GM18502 (cell line): ENCODE results near the gene RAB15.
A peak's percentile ranks its signal among the peaks of the same experiment; 100 is the strongest.

Source experiments
- ATAC-seq: cut with Tn5 transposase; IDR thresholded peaks from one replicate; pipeline ENCODE4 v1.9.1; 2021; ENCODE audit warnings: mild to moderate bottlenecking; ENCODE audit not compliant: unreplicated experiment, poor library complexity

Gene RAB15

DNA sequence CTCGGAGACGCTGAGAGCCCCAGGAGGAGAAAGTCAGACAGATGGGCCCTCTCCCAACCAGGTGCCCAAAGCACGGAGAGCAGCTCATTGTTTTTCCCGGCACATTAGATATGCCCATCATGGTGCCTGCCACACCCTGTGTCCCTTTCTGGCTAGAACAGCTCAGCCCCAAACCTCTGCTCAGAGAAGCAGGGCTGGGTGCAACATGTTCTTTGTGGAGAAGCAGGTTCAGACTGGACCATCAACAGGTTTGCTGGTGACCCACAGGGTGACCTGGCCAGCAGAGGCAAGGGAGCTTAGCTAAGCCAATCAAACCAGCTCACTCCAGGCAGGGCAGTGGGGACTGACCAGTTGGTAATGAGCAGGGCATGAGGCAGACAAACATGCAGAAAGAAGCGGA is 13.4 kb downstream of the RAB15 start:
- ATAC-seq: no peak

DNA sequence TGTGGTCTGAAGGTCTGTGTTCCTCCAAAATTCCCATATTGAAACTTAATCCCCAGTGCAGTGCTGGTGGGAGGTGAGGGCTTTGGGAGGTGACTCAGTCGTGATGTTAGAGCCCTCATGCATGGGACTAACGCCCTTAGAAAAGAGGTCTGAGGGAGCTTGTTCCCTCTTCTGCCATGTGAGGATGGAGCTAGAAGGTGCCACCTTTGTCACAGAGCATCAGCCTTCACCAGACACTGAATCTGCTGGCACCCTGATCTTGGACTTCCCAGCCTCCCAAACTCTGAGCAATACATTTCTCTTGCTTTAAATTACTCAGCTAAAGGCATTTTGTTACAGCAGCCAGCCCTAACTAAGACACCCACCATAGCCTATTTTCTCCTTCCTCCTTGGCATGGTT is 13.9 kb downstream of the RAB15 start:
- ATAC-seq: no peak

DNA sequence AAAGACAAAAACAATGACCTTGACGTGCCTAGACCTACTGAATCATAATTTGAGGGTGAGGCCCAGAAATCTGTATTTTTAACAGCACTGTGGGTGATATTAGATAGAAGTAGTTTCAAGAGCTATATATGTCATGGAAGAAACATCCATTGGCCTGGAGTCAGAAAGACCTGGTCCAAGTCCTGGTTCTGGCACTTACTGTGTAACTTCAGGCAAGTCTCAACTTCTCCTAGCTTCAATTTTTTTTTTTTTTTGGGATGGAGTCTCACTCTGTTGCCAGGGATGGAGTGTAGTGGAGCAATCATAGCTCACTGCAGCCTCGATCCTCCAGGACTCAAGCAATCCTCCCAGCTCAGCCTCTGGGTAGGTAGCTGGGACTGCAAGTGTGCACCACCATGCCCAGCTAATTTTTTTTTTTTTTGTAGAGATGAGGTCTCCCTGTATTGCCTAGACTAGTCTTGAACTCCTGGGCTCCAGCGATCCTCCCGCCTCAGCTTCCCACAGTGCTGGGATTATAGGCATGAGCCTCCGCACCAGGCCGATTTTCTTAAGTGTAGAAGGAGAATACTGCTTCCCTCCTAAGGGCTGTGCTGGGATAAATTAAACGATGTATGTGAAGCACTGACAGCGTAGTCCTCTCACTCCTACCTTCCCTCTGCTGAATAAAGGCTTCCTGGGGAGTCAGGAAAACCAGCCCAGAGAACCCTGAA is 15.3 kb downstream of the RAB15 start:
- ATAC-seq: no peak

DNA sequence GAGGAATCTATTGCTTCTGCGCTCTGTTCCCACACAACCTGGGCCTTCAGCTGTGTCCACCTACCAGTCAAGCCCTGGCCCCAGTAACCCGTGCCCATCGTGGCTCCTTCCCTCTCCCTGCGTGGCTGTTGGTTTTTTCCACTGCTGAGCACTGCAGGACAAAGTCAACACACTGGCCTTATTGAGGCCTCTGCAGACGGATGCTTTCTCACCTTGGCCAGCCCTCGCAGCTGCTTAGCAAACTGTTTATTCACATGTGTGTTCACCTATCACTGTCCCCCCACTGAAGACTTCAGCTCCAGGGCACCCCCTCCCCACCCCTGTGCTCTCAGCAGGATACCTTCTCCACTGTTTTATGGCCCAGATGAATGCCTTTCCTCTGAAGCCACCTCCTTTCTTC is 16.8 kb downstream of the RAB15 start:
- no peak for ATAC-seq

DNA sequence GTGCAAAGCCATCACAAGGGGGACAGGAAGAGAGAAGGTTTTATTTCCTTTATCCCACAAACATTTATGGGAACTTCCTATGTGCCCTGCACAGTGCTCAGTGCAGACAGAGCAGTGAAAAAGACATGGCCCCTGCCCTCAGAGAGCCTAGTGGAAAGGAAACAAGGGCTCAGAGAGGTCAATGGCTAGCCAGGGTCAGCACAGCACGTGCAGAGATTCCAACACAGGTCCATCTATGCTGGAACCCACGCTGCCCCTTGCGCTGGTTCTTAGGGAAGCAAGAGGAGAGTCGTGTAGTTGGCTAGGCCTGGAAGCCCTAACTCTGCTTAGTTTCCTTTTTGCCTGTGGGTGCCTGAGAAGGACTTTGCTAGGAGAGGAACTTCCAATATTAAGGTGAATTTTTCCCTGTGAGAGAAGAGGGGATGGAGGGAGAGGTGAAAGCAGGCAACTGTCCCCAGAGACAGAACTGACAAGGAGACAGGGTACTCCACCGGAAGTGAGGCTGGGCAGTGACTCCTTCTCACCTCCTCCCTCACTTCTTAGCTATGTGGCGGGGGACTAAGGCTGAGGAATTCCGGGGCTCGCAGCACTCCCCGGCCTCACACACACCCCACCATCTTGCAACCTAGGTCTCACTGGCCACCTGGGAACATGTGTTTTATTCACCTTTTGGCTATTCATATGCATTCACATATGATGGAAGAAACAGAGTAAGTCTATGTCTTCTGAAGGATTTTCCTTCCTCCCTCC is 17.5 kb downstream of the RAB15 start:
- no peak for ATAC-seq

DNA sequence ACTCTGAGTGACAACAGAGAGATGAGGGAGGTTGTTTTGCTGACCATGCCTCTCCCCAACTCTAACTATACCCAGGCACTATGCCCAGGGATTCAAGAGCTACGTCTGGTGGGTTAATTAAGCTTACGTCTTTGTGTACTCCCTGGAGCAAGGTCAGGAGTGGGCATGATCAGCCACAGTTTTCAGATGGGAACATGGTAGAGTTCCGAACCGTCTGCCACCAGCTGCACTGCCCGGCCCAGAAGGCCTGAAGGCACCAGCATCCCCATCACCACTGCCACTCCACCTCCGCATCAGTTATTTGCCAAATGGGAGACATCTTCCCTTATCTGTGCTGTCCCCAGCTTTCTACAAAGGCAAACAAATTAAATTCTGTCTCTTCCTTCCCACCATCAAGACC is 18.5 kb downstream of the RAB15 start:
- ATAC-seq: no peak

DNA sequence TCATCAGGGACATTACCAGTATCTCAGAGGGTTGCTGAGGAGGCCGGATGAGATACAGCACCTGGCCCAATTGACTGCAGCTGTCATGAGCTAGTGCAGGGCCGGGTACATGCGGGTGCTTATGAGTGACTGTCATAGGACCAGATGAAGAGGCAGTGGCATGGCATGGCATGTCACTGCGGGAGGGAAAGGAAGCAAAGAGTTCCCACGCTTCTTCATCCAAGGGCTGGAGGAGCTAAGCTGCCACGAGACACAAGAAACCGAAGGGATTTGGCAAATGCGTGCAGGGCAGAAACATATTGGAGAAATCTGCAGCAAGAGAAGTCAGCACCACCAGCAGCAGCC is 18.9 kb downstream of the RAB15 start:
- ATAC-seq: no peak

DNA sequence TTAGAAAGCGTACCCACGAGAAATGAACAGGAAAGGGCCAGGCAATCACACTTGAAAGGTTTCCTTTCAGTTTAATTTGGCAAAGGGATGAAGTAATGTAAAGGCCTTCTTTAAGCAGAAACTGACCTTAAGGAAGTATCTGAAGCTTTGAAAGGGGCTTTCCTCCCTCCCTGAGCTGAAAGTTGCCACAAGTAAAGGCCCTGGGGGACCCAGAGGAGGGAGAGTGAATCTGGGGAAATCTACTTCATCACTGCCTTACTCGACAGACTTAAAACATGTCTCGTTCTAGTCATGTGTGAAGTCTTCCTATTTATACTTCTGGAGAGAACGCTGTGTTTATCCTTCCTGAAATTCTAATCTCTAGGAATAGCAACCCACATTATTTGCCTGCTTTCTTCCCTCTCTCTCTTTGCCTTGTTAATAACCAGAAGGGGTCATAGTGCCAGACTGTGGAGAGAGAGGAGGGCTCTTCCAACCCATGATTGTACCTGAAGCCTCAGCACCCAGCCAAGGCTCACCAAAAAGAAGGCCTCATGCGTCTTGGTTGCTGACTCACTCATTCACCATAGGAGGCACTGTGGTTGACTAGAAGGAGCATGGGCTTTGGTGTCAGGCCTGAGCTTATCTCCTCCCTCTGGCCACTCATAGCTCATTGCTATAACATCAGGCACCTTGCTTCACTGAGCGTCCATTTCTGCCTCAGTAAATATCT is 19.4 kb downstream of the RAB15 start:
- ATAC-seq: peak; percentile 50

DNA sequence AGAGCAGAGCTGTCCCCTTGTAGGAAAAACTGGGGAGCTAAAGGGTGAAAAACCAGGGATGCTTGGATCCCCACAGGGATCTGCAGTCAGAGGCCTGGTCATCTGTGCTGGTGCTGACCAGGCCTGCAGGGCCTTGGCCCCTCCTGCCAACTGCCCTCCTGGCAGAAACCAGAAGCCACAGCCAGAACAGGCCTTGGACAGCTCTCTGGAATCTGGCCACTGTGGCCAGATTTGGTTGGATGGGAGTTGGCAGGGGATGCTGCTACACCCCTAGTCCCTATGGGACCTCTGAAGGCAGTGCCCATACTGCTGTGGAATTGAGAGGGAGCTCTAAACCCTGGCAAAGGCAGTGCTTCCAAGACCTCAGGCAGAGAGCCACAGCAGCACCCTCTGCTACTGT is 20.4 kb downstream of the RAB15 start:
- ATAC-seq: no peak

DNA sequence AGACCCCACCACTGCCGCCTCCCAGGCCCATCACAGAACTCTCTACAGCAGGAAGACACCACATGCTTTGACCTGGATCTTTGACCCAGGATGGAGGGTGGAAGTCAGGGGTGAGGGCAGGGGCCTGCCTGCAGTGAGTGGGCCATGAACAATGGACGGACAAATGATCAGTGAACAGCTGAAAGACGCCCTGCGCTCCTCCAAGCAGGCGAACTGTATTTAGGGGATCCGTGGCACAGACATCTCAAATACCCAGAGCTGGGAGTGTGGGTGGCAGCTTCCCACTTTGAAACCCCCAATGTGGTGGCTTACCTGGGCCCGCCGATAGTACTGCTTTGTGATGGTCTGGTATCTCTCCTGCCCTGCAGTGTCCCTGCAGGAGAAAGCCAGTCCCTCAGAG is 20.8 kb downstream of the RAB15 start:
- ATAC-seq: no peak

DNA sequence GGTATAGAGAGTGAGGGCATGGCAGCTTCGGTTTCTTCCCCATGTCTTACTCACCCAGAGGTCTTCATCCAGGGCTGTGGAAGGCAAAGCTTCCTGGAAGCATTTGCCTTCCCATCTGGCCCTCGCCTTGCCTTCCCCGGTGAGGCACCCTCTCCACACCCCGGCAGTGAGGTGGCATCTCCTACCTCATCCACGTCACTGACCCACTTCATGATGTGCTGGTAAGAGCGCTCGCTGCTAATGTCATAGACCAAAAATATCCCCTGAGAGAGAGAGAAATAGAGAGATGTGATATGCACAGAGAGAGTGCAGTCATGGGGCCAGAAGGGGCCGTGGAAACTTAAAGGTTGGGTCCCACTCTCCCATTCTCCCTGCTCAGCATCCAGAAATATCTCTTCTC is 21.2 kb downstream of the RAB15 start:
- no peak for ATAC-seq

DNA sequence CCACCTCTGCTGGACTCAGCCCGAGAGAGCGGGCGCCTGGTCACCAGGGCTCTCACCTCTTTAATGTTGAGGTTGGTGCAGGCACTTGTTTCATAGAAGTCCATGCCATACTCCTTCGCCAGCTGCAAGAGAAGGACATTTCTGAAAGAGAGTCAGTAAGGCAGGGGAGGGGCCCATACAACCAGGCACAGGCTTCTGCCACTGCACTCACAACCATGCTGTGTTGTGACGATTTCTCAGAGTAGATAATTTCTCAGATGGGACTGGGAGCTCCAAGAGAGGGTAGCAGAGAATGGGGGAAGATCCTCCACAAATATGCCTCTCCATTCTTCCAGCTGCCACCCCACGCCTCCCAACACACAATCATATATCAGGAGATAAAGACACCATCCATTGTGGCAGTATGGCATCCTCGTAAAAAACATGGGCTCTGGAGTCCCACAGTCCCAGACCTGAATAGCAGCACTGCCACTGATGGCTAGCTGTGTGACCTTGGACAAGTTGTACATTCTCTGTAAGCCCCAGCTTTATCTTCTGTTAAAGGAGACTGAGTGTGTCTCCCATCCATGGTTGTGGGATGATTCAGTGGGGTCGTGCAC is 23.4 kb downstream of the RAB15 start:
- no peak for ATAC-seq

DNA sequence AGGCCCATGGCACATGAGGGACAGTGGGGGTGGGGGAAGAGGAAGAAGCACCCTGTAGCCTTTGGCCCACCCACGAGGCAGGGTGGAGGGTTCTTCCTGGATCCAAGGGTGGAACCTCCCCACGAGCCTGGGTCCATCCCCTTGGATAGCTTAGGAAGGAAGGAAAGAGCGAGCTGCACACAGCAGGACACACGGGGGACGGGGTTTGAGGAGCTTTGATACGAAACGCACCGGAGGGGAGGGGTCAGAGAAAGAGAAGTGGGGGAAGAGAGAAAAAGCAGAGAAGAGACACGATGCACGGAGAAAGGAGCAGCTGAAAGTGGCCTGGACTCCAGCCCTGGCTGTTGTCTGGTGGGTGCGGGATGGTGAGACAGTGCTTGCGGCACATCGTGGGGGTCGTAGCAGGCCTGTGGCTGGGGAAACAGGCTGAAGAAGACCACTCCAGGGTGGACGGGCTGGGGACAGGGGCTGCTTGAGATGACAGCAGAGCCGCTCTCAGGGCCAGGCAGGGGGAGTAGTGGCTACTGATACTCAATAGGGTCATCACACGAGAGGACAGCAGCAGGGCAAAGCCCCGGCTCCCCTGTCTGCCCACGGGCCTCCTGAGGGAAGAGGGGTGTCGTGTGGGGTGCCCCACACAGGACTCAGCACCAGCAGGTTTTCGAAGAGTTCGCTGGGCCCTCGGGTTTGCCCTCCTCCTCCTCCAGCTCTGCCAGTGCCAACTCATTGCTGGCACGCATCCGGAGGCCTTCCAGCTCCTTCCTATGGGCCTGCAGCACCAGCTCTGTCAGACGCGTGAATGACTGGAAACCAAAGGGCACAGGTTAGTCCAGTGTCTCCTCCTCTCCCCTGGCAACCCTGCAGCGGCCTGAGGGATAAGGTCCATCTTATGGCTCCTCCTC is 24.2 kb downstream of the RAB15 start:
- no peak for ATAC-seq

DNA sequence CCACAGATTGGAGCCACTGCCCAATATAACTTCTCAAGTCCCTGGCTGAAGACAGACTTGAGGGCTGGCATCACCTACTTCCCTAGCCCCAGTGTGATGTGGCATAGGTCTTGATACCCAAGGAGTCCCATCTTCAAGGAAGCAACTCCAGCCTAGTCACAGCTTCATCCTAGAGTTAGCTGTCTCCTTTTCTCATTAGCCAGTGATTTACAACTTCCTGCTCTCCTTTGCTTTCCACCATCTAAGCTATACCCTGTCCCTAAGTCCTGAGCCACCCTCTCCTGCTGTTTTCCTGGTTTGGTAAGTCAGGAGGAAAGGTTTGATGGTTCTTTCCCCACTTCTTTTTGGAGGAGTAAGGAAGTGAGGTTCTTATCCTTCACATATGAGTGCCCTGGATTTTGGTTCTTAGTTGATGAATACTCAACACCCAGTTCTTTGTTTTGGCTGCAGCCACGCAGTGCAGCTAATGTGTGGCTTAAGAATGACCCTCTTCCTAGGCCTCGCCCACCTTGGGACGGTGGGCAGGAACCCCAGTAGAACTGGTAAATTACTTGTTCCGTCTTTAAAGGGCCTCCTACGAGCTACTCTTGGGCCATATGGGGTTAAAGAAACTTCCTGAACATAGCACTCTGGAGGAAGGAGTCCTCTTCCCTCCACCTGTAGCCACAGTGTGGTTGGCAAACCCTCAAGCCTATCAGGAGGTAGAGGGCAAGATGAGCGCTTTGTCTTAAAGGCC is 25.7 kb downstream of the RAB15 start:
- no peak for ATAC-seq

DNA sequence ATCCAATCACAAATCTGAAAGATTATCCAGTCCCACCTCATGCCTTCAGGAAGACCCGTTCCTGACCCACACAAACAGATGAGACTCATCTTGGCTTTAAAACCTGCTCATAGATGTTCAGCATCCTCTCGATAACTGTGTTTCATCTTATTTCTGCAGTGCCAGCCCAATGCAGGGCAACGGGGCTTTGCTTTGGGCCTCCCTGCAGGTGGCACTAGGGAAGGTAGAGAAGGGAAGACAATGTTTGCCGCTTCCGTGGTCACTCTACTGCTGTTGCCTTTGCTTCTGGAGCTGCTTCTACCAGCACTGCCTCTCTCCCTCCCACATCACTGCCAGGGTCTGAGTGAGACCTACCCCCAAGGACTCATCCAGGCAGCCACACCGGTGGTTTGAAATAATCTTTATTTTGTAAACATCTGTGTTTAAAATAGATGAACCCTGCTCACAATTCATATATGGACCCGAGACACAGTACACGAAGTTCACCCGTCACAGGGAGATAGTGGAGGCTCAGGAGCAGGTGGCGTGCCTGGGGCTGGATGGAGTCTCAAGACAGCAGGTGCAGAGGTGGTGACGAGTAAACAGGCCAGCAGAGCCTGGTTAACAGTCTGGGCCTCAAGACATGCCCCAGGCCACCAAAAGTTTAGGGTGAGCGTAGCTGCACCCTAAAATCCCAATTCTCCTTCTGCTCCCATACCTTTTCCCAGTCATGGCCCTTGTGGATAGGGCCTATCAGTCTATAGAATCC is 26.5 kb downstream of the RAB15 start:
- ATAC-seq: no peak

DNA sequence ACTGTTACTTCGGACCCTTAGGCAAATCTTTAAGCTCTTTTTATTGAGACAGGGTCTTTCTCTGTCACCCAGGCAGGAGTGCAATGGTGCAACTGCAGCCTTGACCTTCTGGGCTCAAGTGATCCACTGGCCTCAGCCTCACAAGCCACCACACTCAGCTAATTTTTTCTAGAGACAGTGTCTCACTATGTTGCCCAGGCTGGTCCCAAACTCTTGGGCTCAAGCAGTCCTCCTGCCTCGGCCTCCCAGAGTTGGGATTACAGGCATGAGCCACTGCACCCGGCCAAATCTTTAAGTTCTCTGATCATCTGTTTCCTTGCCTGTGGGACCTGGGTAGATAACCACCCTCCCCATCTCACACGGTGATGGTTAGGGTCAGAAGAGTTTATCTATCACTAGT is 27.3 kb downstream of the RAB15 start:
- ATAC-seq: no peak

DNA sequence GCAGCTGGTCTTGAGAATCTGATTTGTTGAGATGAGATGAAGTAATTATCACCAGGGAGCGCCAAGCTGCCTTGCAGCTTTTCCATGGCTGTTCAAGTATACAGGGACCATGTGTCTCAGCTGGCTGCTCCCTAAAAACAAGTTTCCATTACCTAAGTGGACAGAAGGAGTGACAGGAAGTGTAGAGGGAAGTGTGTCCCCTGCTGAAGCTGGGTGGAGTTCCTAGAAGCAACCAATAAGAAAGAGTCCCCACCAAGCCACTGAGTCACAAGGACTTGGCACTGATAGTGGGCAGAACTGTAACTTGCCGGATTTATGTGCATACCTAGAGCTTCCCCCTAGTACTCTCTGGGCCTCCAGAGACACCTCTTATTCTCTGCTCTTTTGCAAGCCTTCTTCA is 28.1 kb downstream of the RAB15 start:
- no peak for ATAC-seq

DNA sequence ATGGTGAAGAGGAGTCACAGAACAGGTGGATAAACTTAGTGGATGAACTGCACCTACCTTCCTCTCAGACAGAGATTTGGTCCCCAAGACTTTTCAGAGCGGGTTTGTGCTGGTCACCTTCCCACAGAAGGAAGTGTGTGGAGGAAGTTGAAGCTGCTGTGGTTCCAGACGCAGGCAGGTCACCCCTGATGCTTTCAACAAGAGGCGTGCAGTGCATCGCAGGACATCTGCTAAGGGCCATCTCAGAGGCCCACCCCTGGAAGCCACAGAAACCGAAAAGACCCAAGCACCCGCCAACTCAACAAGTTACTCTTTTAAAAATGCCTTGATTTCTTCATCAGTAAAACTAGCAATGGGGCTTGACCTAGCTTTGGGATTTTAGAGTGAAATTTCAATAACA is 28.6 kb downstream of the RAB15 start:
- ATAC-seq: no peak

DNA sequence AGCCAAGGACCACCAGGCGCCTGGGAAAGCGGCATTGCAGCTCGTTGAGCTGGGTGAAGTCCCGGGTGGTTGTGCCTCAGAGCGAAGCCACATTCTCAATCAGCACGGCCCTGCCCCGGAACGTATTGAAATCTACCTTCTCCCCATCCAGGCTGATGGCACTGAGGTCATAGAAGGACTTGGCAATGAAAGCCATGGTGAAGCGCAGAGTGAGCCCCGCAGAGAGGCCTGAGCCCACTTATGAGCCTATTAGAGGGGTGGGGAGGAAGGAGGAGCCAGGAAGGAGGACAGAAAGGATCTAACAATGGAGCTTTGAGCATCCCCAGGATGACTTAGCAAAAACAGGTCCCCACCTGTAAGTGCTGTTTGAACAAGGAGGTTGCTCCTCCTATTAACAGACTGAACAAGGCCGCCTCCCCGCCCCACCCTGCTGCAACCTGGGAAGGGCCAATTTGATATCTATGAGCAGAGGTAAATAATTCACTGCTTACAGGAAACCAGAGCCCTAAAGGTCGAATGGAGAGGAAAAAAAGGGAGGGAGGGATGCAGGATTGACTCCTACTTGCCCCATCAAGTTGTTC is 29.5 kb downstream of the RAB15 start, which contains the start of gene GPX2:
GPX2 (minus strand) TSS at position 215 of the 581 bp plus-strand sequence; CDS start at position 196, 19 bp downstream.
- ATAC-seq: no peak
